C4-2B (cell line): ENCODE data around the gene SRPK2.

Experiments used
- ZFX ChIP-seq: fragments of 450-650 bp; IDR thresholded peaks from 2 replicates; pipeline ENCODE4 v1.6.1; 2017
- TF ChIP-seq, protein P1 (sequence below): fragments of 450-650 bp; conservative IDR thresholded peaks from 2 replicates; pipeline ENCODE4 v1.5.1; 2017; ENCODE audit warnings: mild to moderate bottlenecking

- TF ChIP-seq, protein P1, sequence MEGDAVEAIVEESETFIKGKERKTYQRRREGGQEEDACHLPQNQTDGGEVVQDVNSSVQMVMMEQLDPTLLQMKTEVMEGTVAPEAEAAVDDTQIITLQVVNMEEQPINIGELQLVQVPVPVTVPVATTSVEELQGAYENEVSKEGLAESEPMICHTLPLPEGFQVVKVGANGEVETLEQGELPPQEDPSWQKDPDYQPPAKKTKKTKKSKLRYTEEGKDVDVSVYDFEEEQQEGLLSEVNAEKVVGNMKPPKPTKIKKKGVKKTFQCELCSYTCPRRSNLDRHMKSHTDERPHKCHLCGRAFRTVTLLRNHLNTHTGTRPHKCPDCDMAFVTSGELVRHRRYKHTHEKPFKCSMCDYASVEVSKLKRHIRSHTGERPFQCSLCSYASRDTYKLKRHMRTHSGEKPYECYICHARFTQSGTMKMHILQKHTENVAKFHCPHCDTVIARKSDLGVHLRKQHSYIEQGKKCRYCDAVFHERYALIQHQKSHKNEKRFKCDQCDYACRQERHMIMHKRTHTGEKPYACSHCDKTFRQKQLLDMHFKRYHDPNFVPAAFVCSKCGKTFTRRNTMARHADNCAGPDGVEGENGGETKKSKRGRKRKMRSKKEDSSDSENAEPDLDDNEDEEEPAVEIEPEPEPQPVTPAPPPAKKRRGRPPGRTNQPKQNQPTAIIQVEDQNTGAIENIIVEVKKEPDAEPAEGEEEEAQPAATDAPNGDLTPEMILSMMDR = no peak
- TF ChIP-seq ZFX = no peak
These were observed 258.7 kb downstream of the SRPK2 start for GRCh38 chr7:105130048-105130447.
